Measurements from ENCODE around the gene FLNC. TPM values are rescaled to one million over a fixed set of nuclear protein-coding genes. Genes with fewer than 3 reads are reported as not detected.

The FLNC gene
- total RNA-seq, 1 donor from 2014 or later = 839 TPM

DNA sequence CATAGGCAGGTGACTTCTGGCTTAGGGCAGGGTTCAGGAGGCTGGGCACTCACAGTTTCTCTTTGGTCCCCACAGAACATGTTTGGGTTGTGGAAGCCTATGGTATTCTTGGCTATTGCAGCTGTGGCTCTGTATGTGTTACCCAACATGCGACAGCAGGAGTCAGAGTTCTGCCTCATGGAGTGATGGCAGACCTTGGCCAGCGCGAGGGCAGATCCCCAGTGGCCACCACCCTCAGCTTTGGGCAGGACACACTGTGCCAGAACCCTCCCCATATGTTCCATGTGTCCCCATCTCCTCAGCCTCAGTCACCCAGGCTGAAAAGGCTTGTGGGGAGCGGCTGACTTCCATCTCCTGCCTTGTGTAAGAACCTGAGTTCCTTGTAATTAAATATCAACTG lies 8.5 kb upstream of the FLNC start:
- no peaks in the 10 kb centered on the region for H3K9me3 ChIP-seq (replicated peaks)
- peaks cover 4% of the 10 kb centered on the region for H3K4me1 ChIP-seq
- no peak overlapping the region for H3K4me3 ChIP-seq
- no peaks in the 10 kb centered on the region for H3K27me3 ChIP-seq (ENCODE audit: low read depth)
- intact Hi-C loops (cut with micrococcal nuclease) = no loop called here
- H3K27ac ChIP-seq (replicated peaks) = no peak overlapping the region
- H3K36me3 ChIP-seq = no peaks in the 10 kb centered on the region
- TF ChIP-seq CTCF (IDR thresholded peaks at IDR 0.05; ENCODE audit: borderline replicate concordance) = no peak
- DNase-seq = no peak

GRCh38 chr7:128826512-128826911 lies 3.7 kb upstream of the FLNC start:
- no peak for TF ChIP-seq CTCF (IDR thresholded peaks at IDR 0.05; ENCODE audit: borderline replicate concordance)
- intact Hi-C loops (cut with micrococcal nuclease) = no loop called here
- Histone ChIP-seq H3K27me3 (ENCODE audit: low read depth) (peaks cover 5% of the 10 kb centered on the region), H3K4me1 (peaks cover 36% of the 10 kb centered on the region), H3K4me3 (peak overlapping the region; percentile 54), H3K9me3 (replicated peaks) (no peaks in the 10 kb centered on the region), H3K36me3 (no peaks in the 10 kb centered on the region), H3K27ac (replicated peaks) (peak overlapping the region; percentile 96)
- DNase-seq = no peak

GRCh38 chr7:128826916-128827247 lies 3.3 kb upstream of the FLNC start:
- Histone ChIP-seq H3K9me3 (replicated peaks) (no peaks in the 10 kb centered on the region), H3K27me3 (ENCODE audit: low read depth) (peaks cover 5% of the 10 kb centered on the region), H3K36me3 (no peaks in the 10 kb centered on the region), H3K4me3 (peak overlapping the region; percentile 54), H3K4me1 (peaks cover 40% of the 10 kb centered on the region), H3K27ac (replicated peaks) (peak overlapping the region; percentile 96)
- no peak for DNase-seq
- no peak for TF ChIP-seq CTCF (IDR thresholded peaks at IDR 0.05; ENCODE audit: borderline replicate concordance)
- intact Hi-C loops (cut with micrococcal nuclease) = no loop called here

DNA sequence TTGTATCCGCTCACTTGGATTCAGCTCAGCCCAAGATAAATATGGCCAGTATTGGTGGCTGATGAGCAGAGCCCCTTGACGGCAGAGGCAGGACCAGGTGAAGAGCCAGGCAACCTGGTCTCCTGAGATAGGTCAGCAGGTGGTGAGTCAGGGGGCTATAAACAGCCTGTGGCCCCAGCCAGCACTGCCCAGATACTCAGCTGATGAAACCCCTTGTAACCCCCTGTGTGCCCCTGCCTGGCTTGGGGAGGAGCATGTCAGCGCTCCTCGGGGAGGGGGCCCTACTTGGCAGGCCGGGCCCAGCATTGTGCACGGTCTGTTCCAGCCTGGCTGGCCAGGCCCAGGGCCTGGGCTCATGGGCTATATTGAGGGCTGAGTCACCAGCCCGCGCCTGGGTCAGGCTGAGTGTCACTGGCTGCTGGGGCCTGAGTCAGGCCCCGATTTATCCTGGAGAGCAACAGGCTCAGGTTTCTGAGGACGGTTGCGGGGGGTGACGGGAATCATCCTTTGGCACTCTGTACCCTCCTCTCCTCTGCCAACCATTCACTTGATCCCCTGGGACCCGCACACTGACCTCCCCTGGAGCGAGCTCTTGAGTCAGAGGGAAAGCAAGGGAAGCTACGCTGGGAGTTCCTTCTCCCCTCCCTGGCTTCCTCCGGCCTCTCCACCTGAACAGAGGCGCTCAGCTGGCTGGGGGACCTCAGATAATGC lies 2.8 kb upstream of the FLNC start:
- no peaks in the 10 kb centered on the region for H3K9me3 ChIP-seq (replicated peaks)
- intact Hi-C loops (cut with micrococcal nuclease) = no loop called here
- peak; percentile 68 for DNase-seq
- peak overlapping the region; percentile 54 for H3K4me3 ChIP-seq
- no peak for TF ChIP-seq CTCF (IDR thresholded peaks at IDR 0.05; ENCODE audit: borderline replicate concordance)
- peaks cover 5% of the 10 kb centered on the region for H3K27me3 ChIP-seq (ENCODE audit: low read depth)
- no peaks in the 10 kb centered on the region for H3K36me3 ChIP-seq
- H3K27ac ChIP-seq (replicated peaks) = peak overlapping the region; percentile 96
- H3K4me1 ChIP-seq = peaks cover 45% of the 10 kb centered on the region

GRCh38 chr7:128827971-128828711 lies 2.1 kb upstream of the FLNC start:
- H3K27ac ChIP-seq (replicated peaks) = peak overlapping the region; percentile 96
- peaks cover 5% of the 10 kb centered on the region for H3K27me3 ChIP-seq (ENCODE audit: low read depth)
- TF ChIP-seq CTCF (IDR thresholded peaks at IDR 0.05; ENCODE audit: borderline replicate concordance) = no peak
- H3K9me3 ChIP-seq (replicated peaks) = no peaks in the 10 kb centered on the region
- H3K36me3 ChIP-seq = no peaks in the 10 kb centered on the region
- peaks cover 52% of the 10 kb centered on the region for H3K4me1 ChIP-seq
- intact Hi-C loops (cut with micrococcal nuclease) = no loop called here
- DNase-seq = peak; percentile 72
- H3K4me3 ChIP-seq = peak overlapping the region; percentile 54
